ENCODE results near the gene CD34. TPM values are rescaled to one million over a fixed set of nuclear protein-coding genes. Genes with fewer than 3 reads are reported as not detected.
A peak's percentile ranks its signal among the peaks of the same experiment; 100 is the strongest.
"Not testable (repeated sequence)": the region's sequence is repeated elsewhere in the genome, so short reads cannot be mapped to it uniquely, and the experiment has no call there.

Gene CD34
- total RNA-seq, 2 experiments from 2014 or later, result not detected

GRCh38 chr1:207935166-207935583 lies 24.2 kb upstream of the CD34 start:
- DNase-seq (ENCODE audit: low spot score), result peak; percentile 12
- no TSS peak for BruUV-seq (replicated peaks)
- TF ChIP-seq CTCF (conservative IDR thresholded peaks at IDR 0.05; ENCODE audit: low read length) (no peak), EZH2phosphoT487 (IDR thresholded peaks at IDR 0.05; ENCODE audit: borderline replicate concordance, low read depth, low read length) (no peak)
- Histone ChIP-seq H3K4me1 (ENCODE audit: insufficient read depth, low read length, poor library complexity, severe bottlenecking) (no peaks in the 10 kb centered on the region), H3K36me3 (ENCODE audit: insufficient read depth, low read length) (no peaks in the 10 kb centered on the region), H3K27ac (ENCODE audit: low read depth, low read length, poor library complexity, severe bottlenecking) (no peak overlapping the region), H2AFZ (ENCODE audit: low read length) (no peak overlapping the region), H3K79me2 (ENCODE audit: insufficient read depth, low read depth, low read length) (no peaks in the 10 kb centered on the region), H3K4me3 (ENCODE audit: low read depth, low read length, poor library complexity, severe bottlenecking) (no peak overlapping the region), H3K9me2 (ENCODE audit: insufficient read depth, low read length) (no peaks in the 10 kb centered on the region), H3K4me2 (ENCODE audit: low read length) (no peak overlapping the region), H4K20me1 (ENCODE audit: insufficient read depth, low read length) (no peaks in the 10 kb centered on the region), H3K9me3 (ENCODE audit: low read length) (no peaks in the 10 kb centered on the region)
- ChIA-PET POLR2A (interaction anchor here (0.6 to 1.6 kb wide), 4 partner anchors 8 to 581 kb away, joined by 3 to 6 read pairs (median 4); no protein-coding TSS in a partner anchor), CTCF (ENCODE audit: unreplicated experiment) (no interaction called here)
- intact Hi-C loops (cut with micrococcal nuclease; ENCODE audit: unreplicated experiment), result no loop called here

- Histone ChIP-seq H2AFZ (ENCODE audit: low read length) (no peak overlapping the region), H3K4me3 (ENCODE audit: low read depth, low read length, poor library complexity, severe bottlenecking) (no peak overlapping the region), H3K79me2 (ENCODE audit: insufficient read depth, low read depth, low read length) (no peaks in the 10 kb centered on the region), H3K9me2 (ENCODE audit: insufficient read depth, low read length) (no peaks in the 10 kb centered on the region), H3K4me2 (ENCODE audit: low read length) (no peak overlapping the region), H3K4me1 (ENCODE audit: insufficient read depth, low read length, poor library complexity, severe bottlenecking) (no peaks in the 10 kb centered on the region), H3K36me3 (ENCODE audit: insufficient read depth, low read length) (no peaks in the 10 kb centered on the region), H4K20me1 (ENCODE audit: insufficient read depth, low read length) (no peaks in the 10 kb centered on the region), H3K9me3 (ENCODE audit: low read length) (no peaks in the 10 kb centered on the region), H3K27ac (ENCODE audit: low read depth, low read length, poor library complexity, severe bottlenecking) (no peak overlapping the region)
- DNase-seq (ENCODE audit: low spot score), result no peak
- ChIA-PET POLR2A (interaction anchor here (0.5 kb wide), 1 partner anchor 18 kb away, joined by 3 read pairs; no protein-coding TSS in a partner anchor), CTCF (ENCODE audit: unreplicated experiment) (no interaction called here)
- TF ChIP-seq CTCF (conservative IDR thresholded peaks at IDR 0.05; ENCODE audit: low read length) (no peak), EZH2phosphoT487 (IDR thresholded peaks at IDR 0.05; ENCODE audit: borderline replicate concordance, low read depth, low read length) (no peak)
- no TSS peak for BruUV-seq (replicated peaks)
- intact Hi-C loops (cut with micrococcal nuclease; ENCODE audit: unreplicated experiment), result no loop called here
Observed at GRCh38 chr1:207933205-207933800, 22.4 kb upstream of the CD34 start.

- TF ChIP-seq CTCF (conservative IDR thresholded peaks at IDR 0.05; ENCODE audit: low read length) (no peak), EZH2phosphoT487 (IDR thresholded peaks at IDR 0.05; ENCODE audit: borderline replicate concordance, low read depth, low read length) (no peak)
- no peaks in the 10 kb centered on the region for H3K4me1 ChIP-seq (ENCODE audit: insufficient read depth, low read length, poor library complexity, severe bottlenecking)
- CTCF ChIA-PET (ENCODE audit: unreplicated experiment), result no interaction called here
- BruUV-seq (replicated peaks), result no TSS peak
- no peaks in the 10 kb centered on the region for H3K79me2 ChIP-seq (ENCODE audit: insufficient read depth, low read depth, low read length)
- H3K27ac ChIP-seq (ENCODE audit: low read depth, low read length, poor library complexity, severe bottlenecking), result no peak overlapping the region
- H2AFZ ChIP-seq (ENCODE audit: low read length), result no peak overlapping the region
- no peaks in the 10 kb centered on the region for H3K9me2 ChIP-seq (ENCODE audit: insufficient read depth, low read length)
- H3K9me3 ChIP-seq (ENCODE audit: low read length), result no peaks in the 10 kb centered on the region
- H3K4me2 ChIP-seq (ENCODE audit: low read length), result no peak overlapping the region
- POLR2A ChIA-PET, result no interaction called here
- intact Hi-C loops (cut with micrococcal nuclease; ENCODE audit: unreplicated experiment), result no loop called here
- H3K4me3 ChIP-seq (ENCODE audit: low read depth, low read length, poor library complexity, severe bottlenecking), result no peak overlapping the region
- no peak for DNase-seq (ENCODE audit: low spot score)
- H4K20me1 ChIP-seq (ENCODE audit: insufficient read depth, low read length), result no peaks in the 10 kb centered on the region
- no peaks in the 10 kb centered on the region for H3K36me3 ChIP-seq (ENCODE audit: insufficient read depth, low read length)
Observed at GRCh38 chr1:207926984-207927383, 16.1 kb upstream of the CD34 start.

GRCh38 chr1:207925969-207926368 lies 15.0 kb upstream of the CD34 start:
- H3K4me1 ChIP-seq (ENCODE audit: insufficient read depth, low read length, poor library complexity, severe bottlenecking); H3K79me2 ChIP-seq (ENCODE audit: insufficient read depth, low read depth, low read length); H3K36me3 ChIP-seq (ENCODE audit: insufficient read depth, low read length); H3K4me3 ChIP-seq (ENCODE audit: low read depth, low read length, poor library complexity, severe bottlenecking); CTCF ChIA-PET (ENCODE audit: unreplicated experiment); H3K9me2 ChIP-seq (ENCODE audit: insufficient read depth, low read length); H3K4me2 ChIP-seq (ENCODE audit: low read length); H3K9me3 ChIP-seq (ENCODE audit: low read length); intact Hi-C loops (cut with micrococcal nuclease; ENCODE audit: unreplicated experiment); DNase-seq (ENCODE audit: low spot score); H3K27ac ChIP-seq (ENCODE audit: low read depth, low read length, poor library complexity, severe bottlenecking); BruUV-seq (replicated peaks); H2AFZ ChIP-seq (ENCODE audit: low read length); H4K20me1 ChIP-seq (ENCODE audit: insufficient read depth, low read length): not testable (repeated sequence)
- POLR2A ChIA-PET, result interaction anchor here (0.6 kb wide), 1 partner anchor 260 kb away, joined by 3 read pairs; no protein-coding TSS in a partner anchor
